Stimulated activated naive CD8-positive, alpha-beta T cell treated with anti-CD3 and anti-CD28 coated beads, Interleukin-15, amount 100 ng/mL, for 72 hours (primary cell): ENCODE measurements around the gene ZBTB22.

Source experiments
- ATAC-seq: fragments of 150-1000 bp; cut with Tn5 transposase; 2 replicates; pipeline ENCODE4 v1.10.0; 2021; ENCODE audit warnings: mild to moderate bottlenecking, moderate library complexity
- DNase-seq, 2 donors: peaks; one replicate each; pipeline ENCODE4 v3.0.0; 2021 to 2022
- H3K27ac Mint-ChIP-seq, 2 donors: one replicate each; pipeline ENCODE4 v1.8.0; 2022; ENCODE audit warnings: mild to moderate bottlenecking in 2 of 2, mixed read lengths in 2 of 2, moderate library complexity in 2 of 2
- H3K27me3 Mint-ChIP-seq: one replicate; pipeline ENCODE4 v1.8.0; 2022; ENCODE audit warnings: mixed read lengths
- H3K4me1 Mint-ChIP-seq: one replicate; pipeline ENCODE4 v1.8.0; 2022; ENCODE audit warnings: mild to moderate bottlenecking, mixed read lengths
- H3K4me3 Mint-ChIP-seq, 2 donors: one replicate each; pipeline ENCODE4 v1.8.0; 2022; ENCODE audit warnings: mild to moderate bottlenecking in 2 of 2, mixed read lengths in 2 of 2, moderate library complexity in 1 of 2
- H3K9me3 Mint-ChIP-seq, 2 donors: one replicate each; pipeline ENCODE4 v1.8.0; 2022; ENCODE audit warnings: mixed read lengths in 2 of 2

The ZBTB22 gene

GRCh38 chr6:33315793-33316602 is 1.5 kb downstream of the ZBTB22 start:
- Mint-ChIP-seq H3K4me3 (peak overlapping the region; percentile 94 to 99), H3K27ac (peak overlapping the region in 1 of 2 donors; percentile 85), H3K27me3 (no peaks in the 10 kb centered on the region), H3K4me1 (peaks cover 78% of the 10 kb centered on the region), H3K9me3 (no peaks in the 10 kb centered on the region)
- no peak for DNase-seq
- no peak for ATAC-seq

- Mint-ChIP-seq H3K9me3 (no peaks in the 10 kb centered on the region), H3K27me3 (no peaks in the 10 kb centered on the region), H3K4me3 (peak overlapping the region; percentile 95 to 99), H3K4me1 (peaks cover 74% of the 10 kb centered on the region), H3K27ac (peak overlapping the region in 1 of 2 donors; percentile 94)
- no peak for DNase-seq
- ATAC-seq = no peak
Measured at GRCh38 chr6:33314943-33315792, 2.4 kb downstream of the ZBTB22 start.

- DNase-seq = peak; percentile 60 to 77
- Mint-ChIP-seq H3K4me3 (peak overlapping the region; percentile 95 to 99), H3K27me3 (no peaks in the 10 kb centered on the region), H3K4me1 (peaks cover 68% of the 10 kb centered on the region), H3K27ac (peak overlapping the region; percentile 94 to 97), H3K9me3 (no peaks in the 10 kb centered on the region)
- peak; percentile 65 for ATAC-seq
Measured at GRCh38 chr6:33314515-33314942, 3.0 kb downstream of the ZBTB22 start.

GRCh38 chr6:33313709-33314514 is 3.6 kb downstream of the ZBTB22 start, which contains the start of gene TAPBP:
TSS of gene TAPBP (minus strand) at chr6:33314078. CDS start at chr6:33314041, 37 bp downstream.
- Mint-ChIP-seq H3K4me1 (peaks cover 64% of the 10 kb centered on the region), H3K9me3 (no peaks in the 10 kb centered on the region), H3K27ac (peak within 1 kb of the TSS; percentile 94 to 97), H3K27me3 (no peaks in the 10 kb centered on the region), H3K4me3 (peak within 1 kb of the TSS; percentile 95 to 99)
- ATAC-seq (peak; percentile 82), DNase-seq (peak; percentile 85 to 94)

GRCh38 chr6:33313105-33313708 is 4.3 kb downstream of the ZBTB22 start:
- peak overlapping the region; percentile 94 to 97 for H3K27ac Mint-ChIP-seq
- H3K4me1 Mint-ChIP-seq = peaks cover 64% of the 10 kb centered on the region
- H3K27me3 Mint-ChIP-seq = no peaks in the 10 kb centered on the region
- ATAC-seq (peak; percentile 37), DNase-seq (peak; percentile 36 to 66)
- H3K9me3 Mint-ChIP-seq = no peaks in the 10 kb centered on the region
- H3K4me3 Mint-ChIP-seq = peak overlapping the region; percentile 95 to 99

- H3K27me3 Mint-ChIP-seq = no peaks in the 10 kb centered on the region
- H3K9me3 Mint-ChIP-seq = no peaks in the 10 kb centered on the region
- H3K4me3 Mint-ChIP-seq = peak overlapping the region; percentile 95 to 99
- ATAC-seq = peak; percentile 44
- H3K4me1 Mint-ChIP-seq = peaks cover 62% of the 10 kb centered on the region
- peak overlapping the region; percentile 94 to 97 for H3K27ac Mint-ChIP-seq
- DNase-seq = peak; percentile 55 to 79
Measured at GRCh38 chr6:33312361-33313104, 5.0 kb downstream of the ZBTB22 start.

GRCh38 chr6:33306356-33306755 is 11.2 kb downstream of the ZBTB22 start:
- Mint-ChIP-seq H3K9me3 (no peaks in the 10 kb centered on the region), H3K4me3 (no peak overlapping the region), H3K4me1 (peaks cover 57% of the 10 kb centered on the region), H3K27me3 (no peaks in the 10 kb centered on the region), H3K27ac (peak overlapping the region; percentile 3 to 69)
- ATAC-seq = no peak
- DNase-seq = no peak

- DNase-seq (no peak), ATAC-seq (no peak)
- H3K27ac Mint-ChIP-seq = peak overlapping the region in 1 of 2 donors; percentile 91
- H3K27me3 Mint-ChIP-seq = no peaks in the 10 kb centered on the region
- peaks cover 57% of the 10 kb centered on the region for H3K4me1 Mint-ChIP-seq
- no peak overlapping the region for H3K4me3 Mint-ChIP-seq
- H3K9me3 Mint-ChIP-seq = no peaks in the 10 kb centered on the region
Measured at GRCh38 chr6:33305052-33305451, 12.5 kb downstream of the ZBTB22 start.

GRCh38 chr6:33304216-33304615 is 13.3 kb downstream of the ZBTB22 start:
- no peaks in the 10 kb centered on the region for H3K27me3 Mint-ChIP-seq
- no peaks in the 10 kb centered on the region for H3K9me3 Mint-ChIP-seq
- DNase-seq (no peak), ATAC-seq (no peak)
- H3K4me1 Mint-ChIP-seq = peaks cover 66% of the 10 kb centered on the region
- H3K27ac Mint-ChIP-seq = no peak overlapping the region
- peak overlapping the region in 1 of 2 donors; percentile 21 for H3K4me3 Mint-ChIP-seq

- Mint-ChIP-seq H3K4me1 (peaks cover 69% of the 10 kb centered on the region), H3K27ac (peak overlapping the region in 1 of 2 donors; percentile 57)
Measured at GRCh38 chr6:33301877-33302276, 15.7 kb downstream of the ZBTB22 start.

GRCh38 chr6:33299237-33299944 is 18.2 kb downstream of the ZBTB22 start:
- peak overlapping the region; percentile 91 to 99 for H3K27ac Mint-ChIP-seq
- ATAC-seq (peak; percentile 91), DNase-seq (peak; percentile 92 to 96)
- H3K9me3 Mint-ChIP-seq = no peaks in the 10 kb centered on the region
- peak overlapping the region; percentile 93 to 100 for H3K4me3 Mint-ChIP-seq
- no peaks in the 10 kb centered on the region for H3K27me3 Mint-ChIP-seq
- peaks cover 59% of the 10 kb centered on the region for H3K4me1 Mint-ChIP-seq

More at GRCh38 chr6:33301877-33302276, 15.7 kb downstream of the ZBTB22 start:
- H3K27me3 Mint-ChIP-seq = no peaks in the 10 kb centered on the region
- no peak for ATAC-seq
- no peak overlapping the region for H3K4me3 Mint-ChIP-seq
- H3K9me3 Mint-ChIP-seq = no peaks in the 10 kb centered on the region
- DNase-seq = no peak

GRCh38 chr6:33298773-33299236 is 18.7 kb downstream of the ZBTB22 start, which contains the start of gene RGL2:
TSS of gene RGL2 (minus strand) at chr6:33298942. CDS start at chr6:33298610, 332 bp downstream.
- H3K27me3 Mint-ChIP-seq = no peaks in the 10 kb centered on the region
- H3K27ac Mint-ChIP-seq = peak within 1 kb of the TSS; percentile 99
- H3K9me3 Mint-ChIP-seq = no peaks in the 10 kb centered on the region
- H3K4me1 Mint-ChIP-seq = peaks cover 53% of the 10 kb centered on the region
- peak; percentile 49 for ATAC-seq
- peak; percentile 33 to 69 for DNase-seq
- H3K4me3 Mint-ChIP-seq = peak within 1 kb of the TSS; percentile 93 to 100

- ATAC-seq = peak; percentile 34
- DNase-seq = peak; percentile 49 to 72
- peak overlapping the region; percentile 93 to 100 for H3K4me3 Mint-ChIP-seq
- H3K4me1 Mint-ChIP-seq = peaks cover 49% of the 10 kb centered on the region
- no peaks in the 10 kb centered on the region for H3K27me3 Mint-ChIP-seq
- H3K9me3 Mint-ChIP-seq = no peaks in the 10 kb centered on the region
- H3K27ac Mint-ChIP-seq = peak overlapping the region; percentile 89 to 99
Measured at GRCh38 chr6:33297956-33298772, 19.4 kb downstream of the ZBTB22 start.
